ENCODE results near the gene B4GALT5. TPM values are rescaled to one million over a fixed set of nuclear protein-coding genes. Genes with fewer than 3 reads are reported as not detected.

The B4GALT5 gene
- total RNA-seq, 3 donors from 2014 or later = 52.4 to 65.1 (median 60.2) TPM

- H3K4me1 ChIP-seq (ENCODE audit: low read depth) = peaks cover 63% of the 10 kb centered on the region
- DNase-seq (no peak), ATAC-seq (no peak)
- no peaks in the 10 kb centered on the region for H3K9me3 ChIP-seq
- H3K4me3 ChIP-seq = no peak overlapping the region
- H3K36me3 ChIP-seq (ENCODE audit: low read depth) = no peaks in the 10 kb centered on the region
- no peak for TF ChIP-seq CTCF (IDR thresholded peaks at IDR 0.05)
- intact Hi-C loops (cut with DNase I, micrococcal nuclease) = no loop called here
Observed at GRCh38 chr20:49679634-49680033, 34.0 kb downstream of the B4GALT5 start.

- no peaks in the 10 kb centered on the region for H3K9me3 ChIP-seq
- no peak overlapping the region for H3K4me3 ChIP-seq
- ATAC-seq (no peak), DNase-seq (peak in 1 of 3 donors; percentile 32)
- intact Hi-C loops (cut with DNase I, micrococcal nuclease) = no loop called here
- H3K4me1 ChIP-seq (ENCODE audit: low read depth) = peaks cover 61% of the 10 kb centered on the region
- H3K36me3 ChIP-seq (ENCODE audit: low read depth) = no peaks in the 10 kb centered on the region
- no peak for TF ChIP-seq CTCF (IDR thresholded peaks at IDR 0.05)
Observed at GRCh38 chr20:49677777-49678758, 35.6 kb downstream of the B4GALT5 start.

GRCh38 chr20:49676581-49677291, 36.9 kb downstream of the B4GALT5 start:
- DNase-seq = peak in 1 of 3 donors; percentile 66
- no peak for TF ChIP-seq CTCF (IDR thresholded peaks at IDR 0.05)
- peak; percentile 66 for ATAC-seq
- Histone ChIP-seq H3K4me1 (ENCODE audit: low read depth) (peaks cover 62% of the 10 kb centered on the region), H3K4me3 (no peak overlapping the region), H3K36me3 (ENCODE audit: low read depth) (no peaks in the 10 kb centered on the region), H3K9me3 (no peaks in the 10 kb centered on the region)
- intact Hi-C loops (cut with DNase I, micrococcal nuclease) = no loop called here

- ATAC-seq (peak; percentile 82), DNase-seq (peak in 2 of 3 donors; percentile 61 to 75)
- peaks cover 63% of the 10 kb centered on the region for H3K4me1 ChIP-seq (ENCODE audit: low read depth)
- H3K4me3 ChIP-seq = no peak overlapping the region
- intact Hi-C loops (cut with DNase I, micrococcal nuclease) = no loop called here
- no peak for TF ChIP-seq CTCF (IDR thresholded peaks at IDR 0.05)
- H3K9me3 ChIP-seq = no peaks in the 10 kb centered on the region
- H3K36me3 ChIP-seq (ENCODE audit: low read depth) = no peaks in the 10 kb centered on the region
Observed at GRCh38 chr20:49675368-49676151, 38.1 kb downstream of the B4GALT5 start.

Data from mucosa of descending colon (tissue), 3 donors.